HepG2 (cell line): ENCODE results near the gene CACNA2D3. TPM values are rescaled to one million over a fixed set of nuclear protein-coding genes. Genes with fewer than 3 reads are reported as not detected.

Experiments used
- ATAC-seq: fragments of 200-7000 bp; cut with Tn5 transposase; 3 replicates; pipeline ENCODE4 v1.9.1; 2020; ENCODE audit warnings: mild to moderate bottlenecking, moderate library complexity
- BruUV-seq: library from RNA; stranded (reverse); fragments of 400-500 nt; replicated peaks from 2 replicates; lab custom pipeline; 2021; lab: Mats Ljungman, UMichigan
- CTCF ChIA-PET: fragments of 300-600 bp; formaldehyde crosslinking; extraction: SDS; loops from one replicate; lab custom pipeline; 2021; ENCODE audit warnings: low total read pairs, inconsistent platforms, low intra/inter-chr PET ratio; lab: Yijun Ruan, JAX
- POLR2A ChIA-PET: fragments of 350-600 bp; sonication (Branson Sonifier 250); formaldehyde crosslinking; loops from one replicate; lab custom pipeline; 2020; ENCODE audit warnings: antibody characterized with exemption, inconsistent platforms; lab: Yijun Ruan, JAX
- DNase-seq: peaks from one replicate; pipeline ENCODE4 v3.0.0-alpha.2; 2015; ENCODE audit warnings: low spot score
- FAIRE-seq: peaks from 3 replicates; lab custom pipeline; 2011; peaks lifted over from hg19 to GRCh38; lab: Jason Lieb, UNC
- H2AFZ ChIP-seq: one replicate; pipeline ENCODE4 v1.6.1; 2011; ENCODE audit warnings: low read length, inconsistent platforms
- H3K27ac ChIP-seq: fragments of 300-600 bp; 3 replicates; pipeline ENCODE4 v1.8.0; 2011; ENCODE audit warnings: mixed run types, mild to moderate bottlenecking, mixed read lengths, low read length, inconsistent platforms; ENCODE audit not compliant: insufficient read depth; ENCODE audit errors: extremely low read length
- H3K27me3 ChIP-seq, 2 experiments: fragments of 200-600 bp in 1 of 2; 2 replicates in 1 of 2; 3 replicates in 1 of 2; pipeline versions ENCODE4 v1.6.0 to v1.8.0; 2011; ENCODE audit warnings: low read length in 2 of 2, mild to moderate bottlenecking in 2 of 2, moderate library complexity in 2 of 2, inconsistent platforms in 1 of 2; ENCODE audit not compliant: insufficient read depth in 2 of 2, control insufficient read depth in 1 of 2
- H3K36me3 ChIP-seq, 2 experiments: fragments of 200-600 bp in 1 of 2; replicated peaks in 1 of 2; 2 replicates in 1 of 2; 3 replicates in 1 of 2; pipeline versions ENCODE4 v1.5.1 to v1.8.0; 2011; ENCODE audit warnings: low read length in 2 of 2, inconsistent platforms in 1 of 2; ENCODE audit not compliant: insufficient read depth in 2 of 2, control insufficient read depth in 1 of 2
- H3K4me1 ChIP-seq: 2 replicates; pipeline ENCODE4 v1.5.1; 2012; ENCODE audit warnings: low read length, inconsistent platforms; ENCODE audit not compliant: insufficient read depth
- H3K4me2 ChIP-seq: 2 replicates; pipeline ENCODE4 v1.6.0; 2011; ENCODE audit warnings: low read depth, low read length, inconsistent platforms
- H3K4me3 ChIP-seq, 3 experiments: fragments of 200-600 bp in 1 of 3; sonication (generic), shearing (Covaris generic) in 1 of 3; replicated peaks in 1 of 3; 2 replicates each; pipeline ENCODE4 v1.5.1; 2011 to 2016; ENCODE audit warnings: low read length in 3 of 3, inconsistent platforms in 2 of 3, low read depth in 2 of 3, mild to moderate bottlenecking in 2 of 3, control low read depth in 1 of 3, mixed read lengths in 1 of 3; ENCODE audit not compliant: insufficient read depth in 1 of 3
- H3K79me2 ChIP-seq: one replicate; pipeline ENCODE4 v1.6.1; 2011; ENCODE audit warnings: low read length, inconsistent platforms; ENCODE audit not compliant: insufficient read depth
- H3K9ac ChIP-seq: 2 replicates; pipeline ENCODE4 v1.6.0; 2011; ENCODE audit warnings: mild to moderate bottlenecking, low read depth, low read length, inconsistent platforms; ENCODE audit not compliant: insufficient read depth
- H3K9me3 ChIP-seq: 2 replicates; pipeline ENCODE4 v1.5.1; 2012; ENCODE audit warnings: mild to moderate bottlenecking, low read length
- H4K20me1 ChIP-seq: 2 replicates; pipeline ENCODE4 v1.6.0; 2011; ENCODE audit warnings: inconsistent platforms, mild to moderate bottlenecking, low read length, moderate library complexity; ENCODE audit not compliant: insufficient read depth
- CHD4 ChIP-seq: fragments of 200-600 bp; sonication (generic); IDR thresholded peaks from 2 replicates; pipeline ENCODE4 v1.7.0; 2017; ENCODE audit warnings: mild to moderate bottlenecking, low read length, borderline replicate concordance
- ETV5 ChIP-seq: IDR thresholded peaks from 2 replicates; pipeline ENCODE4 v1.6.1; 2018; ENCODE audit warnings: missing biosample characterization, missing genetic modification reagents, inconsistent platforms, borderline replicate concordance
- JUND ChIP-seq: sonication (generic); formaldehyde crosslinking; IDR thresholded peaks from 2 replicates; pipeline ENCODE4 v1.8.0; 2022; ENCODE audit warnings: mild to moderate bottlenecking, missing genetic modification reagents
- MIER3 ChIP-seq: IDR thresholded peaks from 2 replicates; pipeline ENCODE4 v1.6.1; 2016; ENCODE audit warnings: missing compliant biosample characterization, borderline replicate concordance
- PHF8 ChIP-seq: sonication (generic); formaldehyde crosslinking; IDR thresholded peaks from 2 replicates; pipeline ENCODE4 v1.5.0; 2020; ENCODE audit warnings: missing genetic modification reagents
- SAFB2 ChIP-seq: sonication (generic); formaldehyde crosslinking; IDR thresholded peaks from 2 replicates; pipeline ENCODE4 v1.5.1; 2020; ENCODE audit warnings: missing genetic modification reagents, low read depth, mild to moderate bottlenecking, borderline replicate concordance
- ZBTB25 ChIP-seq: IDR thresholded peaks from 2 replicates; pipeline ENCODE4 v1.6.1; 2018; ENCODE audit warnings: missing genetic modification reagents
- ZNF333 ChIP-seq: sonication (generic); formaldehyde crosslinking; IDR thresholded peaks from 2 replicates; pipeline ENCODE4 v1.4.0; 2020; ENCODE audit warnings: mild to moderate bottlenecking, missing genetic modification reagents, borderline replicate concordance
- ZNF670 ChIP-seq: sonication (generic); formaldehyde crosslinking; IDR thresholded peaks from 2 replicates; pipeline ENCODE4 v1.8.0; 2022; ENCODE audit warnings: mild to moderate bottlenecking, missing genetic modification reagents, borderline replicate concordance
- WGBS: methylation state at CpG from one replicate; pipeline ENCODE4 v1.1.6; 2017; ENCODE audit warnings: low lambda C conversion rate; 5-methylcytosine and 5-hydroxymethylcytosine counted together
- in situ Hi-C: cut with HindIII; loops from 2 replicates; pipeline ENCODE4 v1.10.0; 2017; ENCODE audit warnings: low pct_unique_long_range_greater_than_20kb; ENCODE audit not compliant: extremely low pct_ligation_motif_present
- intact Hi-C: fragments of 100-400 bp; cut with micrococcal nuclease; formaldehyde crosslinking; loops from one replicate; pipeline ENCODE4 v1.10.0; 2022; ENCODE audit not compliant: unreplicated experiment
- polyA plus RNA-seq, 8 experiments: library from polyadenylated mRNA; depleted of rRNA in 3 of 8; stranded (reverse) in 7 of 8; unstranded in 1 of 8; fragments of >200 nt; fragmentation: Illumina TruSeq in 4 of 8; extraction: Trizol in 4 of 8; gene quantifications; 2 replicates each; pipeline versions ENCODE4 v1.2.1 to v1.2.3, GENCODE V29; 2011 to 2016; ENCODE audit warnings: low read depth in 4 of 8, missing spikeins in 1 of 8, mixed read lengths in 1 of 8; ENCODE audit not compliant: insufficient read depth in 1 of 8
- total RNA-seq, 5 experiments: library from RNA; depleted of rRNA; stranded (reverse); fragments of >200 nt; fragmentation: Illumina TruSeq; extraction: Trizol; gene quantifications; 2 replicates each; pipeline ENCODE4 v1.2.3, GENCODE V29; 2016; ENCODE audit warnings: low read depth in 1 of 5
- TF ChIP-seq, protein P1 (sequence below): sonication (generic); formaldehyde crosslinking; IDR thresholded peaks from 2 replicates; pipeline ENCODE4 v1.4.0; 2020; ENCODE audit warnings: low read depth, missing genetic modification reagents
- TF ChIP-seq, protein P2 (sequence below): sonication (generic); formaldehyde crosslinking; IDR thresholded peaks from 2 replicates; pipeline ENCODE4 v1.5.0; 2020; ENCODE audit warnings: mild to moderate bottlenecking, missing genetic modification reagents
- TF ChIP-seq, protein P3 (sequence below): IDR thresholded peaks from 2 replicates; pipeline ENCODE4 v1.6.1; 2016

CACNA2D3 gene
- total and polyA plus RNA-seq, 2 of the 13 experiments (the other 11 are each of a cell fraction or from before 2014, with no cell fraction given): not detected

- intact Hi-C loops: no loop called here
- ATAC-seq: no peak
Observed at GRCh38 chr3:54964081-54964480, 841.7 kb downstream of the CACNA2D3 start.

DNA sequence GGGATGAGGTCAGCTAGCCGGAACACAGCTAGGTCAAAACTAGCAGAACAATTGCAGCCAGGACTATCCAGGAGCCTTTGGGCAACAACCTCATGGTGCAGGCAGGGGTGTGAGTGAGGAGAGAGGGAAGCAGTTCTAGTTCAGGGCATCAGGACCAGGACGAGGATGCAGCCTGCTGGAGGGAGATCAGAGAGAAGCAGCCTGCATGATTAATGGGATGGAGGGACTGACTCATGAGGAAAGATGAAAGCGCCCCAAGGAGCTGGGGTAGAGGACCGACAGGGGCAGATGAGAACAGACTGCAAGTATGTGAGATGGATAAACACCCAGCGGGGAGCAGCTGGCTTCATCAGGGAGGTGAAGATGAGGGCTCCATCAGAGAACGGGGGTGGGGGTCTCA, 843.4 kb downstream of the CACNA2D3 start:
- 5% methylated on average over 6 of the region's 6 CpGs for WGBS
- peaks cover 11% of the 10 kb centered on the region for H3K4me1 ChIP-seq
- in situ Hi-C loops: no loop called here
- TF ChIP-seq ETV5 (CRISPR knock-in tag) (no peak), CHD4 (no peak), MIER3 (CRISPR knock-in tag) (no peak), ZBTB25 (CRISPR knock-in tag) (no peak), PHF8 (no peak)
- TF ChIP-seq, protein P1, sequence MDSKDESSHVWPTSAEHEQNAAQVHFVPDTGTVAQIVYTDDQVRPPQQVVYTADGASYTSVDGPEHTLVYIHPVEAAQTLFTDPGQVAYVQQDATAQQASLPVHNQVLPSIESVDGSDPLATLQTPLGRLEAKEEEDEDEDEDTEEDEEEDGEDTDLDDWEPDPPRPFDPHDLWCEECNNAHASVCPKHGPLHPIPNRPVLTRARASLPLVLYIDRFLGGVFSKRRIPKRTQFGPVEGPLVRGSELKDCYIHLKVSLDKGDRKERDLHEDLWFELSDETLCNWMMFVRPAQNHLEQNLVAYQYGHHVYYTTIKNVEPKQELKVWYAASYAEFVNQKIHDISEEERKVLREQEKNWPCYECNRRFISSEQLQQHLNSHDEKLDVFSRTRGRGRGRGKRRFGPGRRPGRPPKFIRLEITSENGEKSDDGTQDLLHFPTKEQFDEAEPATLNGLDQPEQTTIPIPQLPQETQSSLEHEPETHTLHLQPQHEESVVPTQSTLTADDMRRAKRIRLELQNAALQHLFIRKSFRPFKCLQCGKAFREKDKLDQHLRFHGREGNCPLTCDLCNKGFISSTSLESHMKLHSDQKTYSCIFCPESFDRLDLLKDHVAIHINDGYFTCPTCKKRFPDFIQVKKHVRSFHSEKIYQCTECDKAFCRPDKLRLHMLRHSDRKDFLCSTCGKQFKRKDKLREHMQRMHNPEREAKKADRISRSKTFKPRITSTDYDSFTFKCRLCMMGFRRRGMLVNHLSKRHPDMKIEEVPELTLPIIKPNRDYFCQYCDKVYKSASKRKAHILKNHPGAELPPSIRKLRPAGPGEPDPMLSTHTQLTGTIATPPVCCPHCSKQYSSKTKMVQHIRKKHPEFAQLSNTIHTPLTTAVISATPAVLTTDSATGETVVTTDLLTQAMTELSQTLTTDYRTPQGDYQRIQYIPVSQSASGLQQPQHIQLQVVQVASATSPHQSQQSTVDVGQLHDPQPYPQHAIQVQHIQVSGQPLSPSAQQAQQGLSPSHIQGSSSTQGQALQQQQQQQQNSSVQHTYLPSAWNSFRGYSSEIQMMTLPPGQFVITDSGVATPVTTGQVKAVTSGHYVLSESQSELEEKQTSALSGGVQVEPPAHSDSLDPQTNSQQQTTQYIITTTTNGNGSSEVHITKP: no peak

More at GRCh38 chr3:54964081-54964480, 841.7 kb downstream of the CACNA2D3 start:
- no peak for DNase-seq
- Histone ChIP-seq H4K20me1 (no peaks in the 10 kb centered on the region), H3K4me3 (no peak overlapping the region), H3K4me2 (no peak overlapping the region), H3K9ac (no peak overlapping the region), H3K27me3 (peaks cover 0 to 7% of the 10 kb centered on the region in 2 experiments; a peak in 1 of 5 replicates), H3K27ac (no peak overlapping the region), H3K36me3 (no peaks in the 10 kb centered on the region), H3K4me1 (peaks cover 11% of the 10 kb centered on the region), H3K9me3 (no peaks in the 10 kb centered on the region), H2AFZ (no peak overlapping the region), H3K79me2 (no peaks in the 10 kb centered on the region)
- 0% methylated on average over 3 of the region's 3 CpGs for WGBS
- TF ChIP-seq, protein P2, sequence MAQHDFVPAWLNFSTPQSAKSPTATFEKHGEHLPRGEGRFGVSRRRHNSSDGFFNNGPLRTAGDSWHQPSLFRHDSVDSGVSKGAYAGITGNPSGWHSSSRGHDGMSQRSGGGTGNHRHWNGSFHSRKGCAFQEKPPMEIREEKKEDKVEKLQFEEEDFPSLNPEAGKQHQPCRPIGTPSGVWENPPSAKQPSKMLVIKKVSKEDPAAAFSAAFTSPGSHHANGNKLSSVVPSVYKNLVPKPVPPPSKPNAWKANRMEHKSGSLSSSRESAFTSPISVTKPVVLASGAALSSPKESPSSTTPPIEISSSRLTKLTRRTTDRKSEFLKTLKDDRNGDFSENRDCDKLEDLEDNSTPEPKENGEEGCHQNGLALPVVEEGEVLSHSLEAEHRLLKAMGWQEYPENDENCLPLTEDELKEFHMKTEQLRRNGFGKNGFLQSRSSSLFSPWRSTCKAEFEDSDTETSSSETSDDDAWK (CRISPR knock-in tag): no peak
- TF ChIP-seq SAFB2 (CRISPR knock-in tag): no peak
- TF ChIP-seq ZNF670 (CRISPR knock-in tag): no peak
- TF ChIP-seq ZNF333 (CRISPR knock-in tag): no peak
- TF ChIP-seq, protein P3, sequence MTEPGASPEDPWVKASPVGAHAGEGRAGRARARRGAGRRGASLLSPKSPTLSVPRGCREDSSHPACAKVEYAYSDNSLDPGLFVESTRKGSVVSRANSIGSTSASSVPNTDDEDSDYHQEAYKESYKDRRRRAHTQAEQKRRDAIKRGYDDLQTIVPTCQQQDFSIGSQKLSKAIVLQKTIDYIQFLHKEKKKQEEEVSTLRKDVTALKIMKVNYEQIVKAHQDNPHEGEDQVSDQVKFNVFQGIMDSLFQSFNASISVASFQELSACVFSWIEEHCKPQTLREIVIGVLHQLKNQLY: no peak
- no peak for TF ChIP-seq JUND (CRISPR knock-in tag)
- no TSS peak for BruUV-seq
- POLR2A ChIA-PET: no interaction called here
- in situ Hi-C loops: no loop called here
- no peak for FAIRE-seq
- CTCF ChIA-PET: no interaction called here

More for the DNA sequence above, 843.4 kb downstream of the CACNA2D3 start:
- FAIRE-seq: no peak
- Histone ChIP-seq H3K79me2 (no peaks in the 10 kb centered on the region), H4K20me1 (no peaks in the 10 kb centered on the region), H3K27me3 (peaks cover 0 to 7% of the 10 kb centered on the region in 2 experiments; a peak in 1 of 5 replicates), H3K36me3 (no peaks in the 10 kb centered on the region), H3K4me2 (no peak overlapping the region), H3K9me3 (no peaks in the 10 kb centered on the region), H2AFZ (no peak overlapping the region), H3K4me3 (no peak overlapping the region), H3K27ac (no peak overlapping the region), H3K9ac (no peak overlapping the region)
- ChIA-PET POLR2A (no interaction called here), CTCF (no interaction called here)
- no peak for ATAC-seq
- BruUV-seq: no TSS peak
- no peak for DNase-seq
- intact Hi-C loops: no loop called here
